Fibroblast of mammary gland (primary cell): ENCODE data around the gene RMND5B.
A peak's percentile ranks its signal among the peaks of the same experiment; 100 is the strongest.

Experiments used
- DNase-seq: peaks from one replicate; pipeline ENCODE4 v3.0.0-alpha.2; 2010; ENCODE audit warnings: low read depth
- H3K4me3 ChIP-seq: 2 replicates; pipeline ENCODE4 v1.5.1; 2011; ENCODE audit warnings: low read depth, mild to moderate bottlenecking, low read length, moderate library complexity; ENCODE audit not compliant: control insufficient read depth
- CTCF ChIP-seq: conservative IDR thresholded peaks from 2 replicates; pipeline ENCODE4 v1.5.1; 2011; ENCODE audit warnings: low read depth, low read length, inconsistent platforms; ENCODE audit not compliant: control insufficient read depth, insufficient read depth

RMND5B gene

GRCh38 chr5:178153530-178154340 lies 22.9 kb downstream of the RMND5B start, which contains the start of gene NHP2:
NHP2 (minus strand) TSS chr5:178153885; CDS start chr5:178153817, 68 bp downstream.
- TF ChIP-seq CTCF = no peak
- peak within 1 kb of the TSS; percentile 97 for H3K4me3 ChIP-seq
- peak; percentile 99 for DNase-seq

DNA sequence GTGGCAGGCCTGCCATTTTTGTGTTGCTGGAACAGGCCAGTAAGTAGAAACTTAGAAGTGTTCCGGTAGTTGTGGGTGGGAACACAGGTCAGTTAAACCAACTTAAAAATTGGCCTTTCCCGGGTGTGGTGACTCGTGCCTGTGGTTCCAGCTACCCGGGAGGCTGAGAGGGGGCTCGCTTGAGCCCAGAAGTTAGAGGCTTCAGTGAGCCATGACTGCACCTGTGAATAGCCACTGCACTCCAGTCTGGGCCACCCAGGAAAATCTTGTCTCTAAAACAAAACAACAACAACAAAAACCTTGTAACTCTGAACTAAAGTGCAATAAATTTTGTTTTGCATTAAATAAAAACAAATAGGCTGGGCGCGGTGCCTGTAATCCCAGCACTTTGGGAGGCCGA lies 24.3 kb downstream of the RMND5B start:
- H3K4me3 ChIP-seq = no peak overlapping the region
- no peak for DNase-seq
- TF ChIP-seq CTCF = no peak

- H3K4me3 ChIP-seq = no peak overlapping the region
- DNase-seq = no peak
- TF ChIP-seq CTCF = no peak
These were observed 29.4 kb downstream of the RMND5B start for GRCh38 chr5:178160176-178160575.

DNA sequence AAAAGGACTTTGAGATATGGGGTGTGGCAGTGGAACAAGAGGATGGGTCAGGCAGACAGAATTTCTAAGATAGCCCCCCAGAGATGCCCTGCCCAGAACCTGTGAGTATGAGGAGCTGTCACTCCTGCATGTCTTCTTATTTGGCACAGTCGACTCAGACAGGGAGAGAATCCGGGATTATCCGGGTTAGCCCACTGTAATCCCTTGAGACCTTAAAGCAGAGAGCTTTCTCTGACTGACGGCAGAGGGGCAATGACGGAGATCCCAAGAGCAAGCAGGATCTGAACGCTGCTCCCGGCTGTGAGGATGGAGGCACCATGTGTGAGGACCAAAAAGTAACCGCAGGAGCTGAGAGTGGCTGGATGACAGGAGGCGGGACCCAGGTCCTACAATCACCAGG lies 31.7 kb downstream of the RMND5B start:
- no peak overlapping the region for H3K4me3 ChIP-seq
- no peak for TF ChIP-seq CTCF
- DNase-seq = no peak

DNA sequence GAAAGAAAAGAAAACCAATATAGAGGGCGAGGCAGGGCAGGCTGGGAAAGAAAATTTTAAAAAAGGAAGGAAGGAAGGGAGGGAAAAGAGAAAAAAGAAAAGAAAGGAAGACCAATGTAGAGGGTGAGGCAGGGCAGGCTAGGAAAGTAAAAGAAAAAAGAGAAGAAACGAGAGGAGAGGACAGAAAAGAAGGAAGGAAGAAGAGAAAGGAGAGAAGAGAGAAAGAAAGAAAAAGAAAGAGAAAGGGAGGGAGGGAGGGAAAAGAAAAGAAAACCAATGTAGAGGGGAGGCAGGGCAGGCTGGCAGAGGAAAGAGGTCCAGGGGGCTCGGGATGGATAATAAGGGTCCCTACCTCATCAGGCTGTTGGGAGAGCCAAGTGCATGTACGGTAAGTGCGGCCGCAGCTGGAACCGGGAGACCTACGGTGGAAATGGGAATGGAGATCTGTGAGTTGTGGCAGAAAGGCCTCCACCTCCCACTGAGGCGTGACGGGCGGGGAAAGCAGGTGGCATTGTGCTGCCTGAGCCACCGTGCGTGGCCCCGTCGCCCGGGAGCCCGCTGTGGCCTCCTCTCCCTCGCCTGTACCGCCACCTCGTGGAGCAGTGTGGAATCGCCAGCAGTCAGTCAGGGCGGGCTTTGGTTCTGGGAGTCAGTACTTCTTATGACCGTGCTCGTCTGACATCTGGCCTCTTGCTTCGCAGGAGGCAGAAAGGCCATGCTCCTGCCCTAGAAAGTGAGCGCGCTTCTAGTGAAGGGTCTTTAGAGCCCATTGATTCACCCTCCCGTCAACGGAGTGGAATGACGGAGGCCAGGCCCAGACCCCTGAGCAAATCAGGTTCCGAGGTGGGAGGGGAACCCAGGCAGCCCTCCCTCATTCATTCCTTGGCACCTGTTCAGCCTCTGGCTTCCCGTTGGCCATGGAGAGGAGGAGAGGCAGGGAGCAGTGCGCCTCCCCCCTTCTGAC lies 33.2 kb downstream of the RMND5B start:
- no peak overlapping the region for H3K4me3 ChIP-seq

More for the DNA sequence above, 33.2 kb downstream of the RMND5B start:
- TF ChIP-seq CTCF = peak; percentile 92
- peak; percentile 64 for DNase-seq
